PC-9 (cell line): ENCODE results near the gene ACACA. TPM values are rescaled to one million over a fixed set of nuclear protein-coding genes. Genes with fewer than 3 reads are reported as not detected.
A peak's percentile ranks its signal among the peaks of the same experiment; 100 is the strongest.

Source experiments
- BruUV-seq: library from RNA; stranded (reverse); fragments of 400-500 nt; replicated peaks from 2 replicates; lab custom pipeline; 2021; lab: Mats Ljungman, UMichigan
- CTCF ChIA-PET: fragments of 300-600 bp; sonication (Branson Sonifier 250); formaldehyde crosslinking; loops from one replicate; lab custom pipeline; 2022; ENCODE audit warnings: antibody characterized with exemption; lab: Charles Lee
- POLR2A ChIA-PET: fragments of 300-600 bp; sonication (Branson Sonifier 250); formaldehyde crosslinking; loops from one replicate; lab custom pipeline; 2022; ENCODE audit warnings: antibody characterized with exemption; ENCODE audit not compliant: unreplicated experiment; lab: Charles Lee
- DNase-seq, 2 experiments: peaks; one replicate each; pipeline versions ENCODE4 v3.0.0 to v3.0.0-alpha.2; 2015 to 2022; ENCODE audit warnings: mixed read lengths in 1 of 2
- H2AFZ ChIP-seq: fragments of 200-600 bp; sonication (generic); 2 replicates; pipeline ENCODE4 v1.8.1; 2017; ENCODE audit warnings: antibody characterized with exemption
- H3F3A ChIP-seq: fragments of 200-600 bp; sonication (generic); 2 replicates; pipeline ENCODE4 v1.8.1; 2017; ENCODE audit warnings: antibody characterized with exemption, mild to moderate bottlenecking, low read depth; ENCODE audit not compliant: insufficient read depth
- H3K27ac ChIP-seq: fragments of 200-600 bp; sonication (generic); 2 replicates; pipeline ENCODE4 v1.6.1; 2016; ENCODE audit warnings: mixed run types
- H3K27me3 ChIP-seq: fragments of 200-600 bp; sonication (generic); 2 replicates; pipeline ENCODE4 v1.6.1; 2016; ENCODE audit warnings: low read depth, mixed run types; ENCODE audit not compliant: insufficient read depth
- H3K36me3 ChIP-seq: fragments of 200-600 bp; sonication (generic); 2 replicates; pipeline ENCODE4 v1.6.1; 2016; ENCODE audit warnings: low read depth, mixed run types
- H3K4me1 ChIP-seq: fragments of 200-600 bp; sonication (generic); replicated peaks from 2 replicates; pipeline ENCODE4 v1.6.1; 2016; ENCODE audit warnings: mixed run types; ENCODE audit not compliant: insufficient read depth
- H3K4me2 ChIP-seq: fragments of 200-600 bp; sonication (generic); 2 replicates; pipeline ENCODE4 v1.6.1; 2017; ENCODE audit warnings: mixed run types
- H3K4me3 ChIP-seq: fragments of 200-600 bp; sonication (generic); 2 replicates; pipeline ENCODE4 v1.6.1; 2016; ENCODE audit warnings: mixed run types
- H3K79me2 ChIP-seq: fragments of 200-600 bp; sonication (generic); 2 replicates; pipeline ENCODE4 v1.6.1; 2017; ENCODE audit warnings: low read depth, mixed run types
- H3K9me2 ChIP-seq: fragments of 200-600 bp; sonication (generic); 2 replicates; pipeline ENCODE4 v1.8.1; 2017; ENCODE audit warnings: mild to moderate bottlenecking; ENCODE audit not compliant: insufficient read depth
- H3K9me3 ChIP-seq: fragments of 200-600 bp; sonication (generic); 2 replicates; pipeline ENCODE4 v1.8.1; 2016; ENCODE audit warnings: low read depth; ENCODE audit not compliant: insufficient read depth
- H4K20me1 ChIP-seq: fragments of 200-600 bp; sonication (generic); 2 replicates; pipeline ENCODE4 v1.8.1; 2017; ENCODE audit not compliant: insufficient read depth
- EZH2 ChIP-seq: fragments of 200-600 bp; sonication (generic); IDR thresholded peaks from 2 replicates; pipeline ENCODE4 v1.8.0; 2017; ENCODE audit warnings: antibody characterized with exemption, low read depth
- intact Hi-C: fragments of 100-400 bp; cut with micrococcal nuclease; formaldehyde crosslinking; loops from one replicate; pipeline ENCODE4 v1.10.0; 2022; ENCODE audit not compliant: unreplicated experiment
- total RNA-seq: library from RNA; stranded (reverse); gene quantifications from 2 replicates; pipeline ENCODE4 v1.2.3, GENCODE V29; 2021
- TF ChIP-seq, protein P1 (sequence below): fragments of 200-600 bp; sonication (generic); conservative IDR thresholded peaks from 2 replicates; pipeline ENCODE4 v1.6.1; 2017; ENCODE audit warnings: mixed run types, antibody characterized with exemption, mild to moderate bottlenecking, moderate library complexity

The ACACA gene
- total RNA-seq, 1 experiment from 2014 or later = 185 TPM

DNA sequence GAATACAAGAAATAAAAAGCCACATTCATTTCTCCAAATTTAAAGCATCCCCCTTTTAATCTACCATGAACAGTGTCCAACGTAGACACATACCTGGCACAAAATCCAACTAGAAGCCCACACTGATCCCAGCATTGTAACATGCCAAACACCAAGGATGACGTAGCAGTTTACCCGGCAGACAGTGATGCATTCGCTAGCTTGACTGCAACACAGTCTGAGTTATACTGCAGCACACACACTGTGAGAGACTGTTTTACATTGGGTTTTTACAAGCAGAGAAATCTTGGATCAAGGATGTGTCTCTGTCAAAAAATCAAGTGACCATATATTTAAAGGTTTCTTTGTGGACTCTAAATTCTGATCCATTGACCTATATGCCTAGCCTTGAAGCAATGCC, 105.3 kb downstream of the ACACA start:
- no peaks in the 10 kb centered on the region for H3K27me3 ChIP-seq
- peaks cover 45% of the 10 kb centered on the region for H4K20me1 ChIP-seq
- peaks cover 6% of the 10 kb centered on the region; the same call in 1 of the 2 replicates for H3K4me1 ChIP-seq
- H3K4me2 ChIP-seq = no peak overlapping the region
- peaks cover 72% of the 10 kb centered on the region for H3K79me2 ChIP-seq
- peak overlapping the region; percentile 32; the same call in 1 of the 2 replicates for H3K27ac ChIP-seq
- H3K9me3 ChIP-seq = no peaks in the 10 kb centered on the region
- no peak overlapping the region for H3K4me3 ChIP-seq
- no peak for DNase-seq
- ChIA-PET POLR2A (no interaction called here), CTCF (no interaction called here)
- no peak for TF ChIP-seq EZH2
- TF ChIP-seq, protein P1, sequence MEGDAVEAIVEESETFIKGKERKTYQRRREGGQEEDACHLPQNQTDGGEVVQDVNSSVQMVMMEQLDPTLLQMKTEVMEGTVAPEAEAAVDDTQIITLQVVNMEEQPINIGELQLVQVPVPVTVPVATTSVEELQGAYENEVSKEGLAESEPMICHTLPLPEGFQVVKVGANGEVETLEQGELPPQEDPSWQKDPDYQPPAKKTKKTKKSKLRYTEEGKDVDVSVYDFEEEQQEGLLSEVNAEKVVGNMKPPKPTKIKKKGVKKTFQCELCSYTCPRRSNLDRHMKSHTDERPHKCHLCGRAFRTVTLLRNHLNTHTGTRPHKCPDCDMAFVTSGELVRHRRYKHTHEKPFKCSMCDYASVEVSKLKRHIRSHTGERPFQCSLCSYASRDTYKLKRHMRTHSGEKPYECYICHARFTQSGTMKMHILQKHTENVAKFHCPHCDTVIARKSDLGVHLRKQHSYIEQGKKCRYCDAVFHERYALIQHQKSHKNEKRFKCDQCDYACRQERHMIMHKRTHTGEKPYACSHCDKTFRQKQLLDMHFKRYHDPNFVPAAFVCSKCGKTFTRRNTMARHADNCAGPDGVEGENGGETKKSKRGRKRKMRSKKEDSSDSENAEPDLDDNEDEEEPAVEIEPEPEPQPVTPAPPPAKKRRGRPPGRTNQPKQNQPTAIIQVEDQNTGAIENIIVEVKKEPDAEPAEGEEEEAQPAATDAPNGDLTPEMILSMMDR = no peak
- no TSS peak for BruUV-seq
- H3K36me3 ChIP-seq = peaks cover 11% of the 10 kb centered on the region
- H3K9me2 ChIP-seq = no peaks in the 10 kb centered on the region
- H2AFZ ChIP-seq = no peak overlapping the region
- intact Hi-C loops = no loop called here
- H3F3A ChIP-seq = peaks cover 11% of the 10 kb centered on the region; the same call in 1 of the 2 replicates

DNA sequence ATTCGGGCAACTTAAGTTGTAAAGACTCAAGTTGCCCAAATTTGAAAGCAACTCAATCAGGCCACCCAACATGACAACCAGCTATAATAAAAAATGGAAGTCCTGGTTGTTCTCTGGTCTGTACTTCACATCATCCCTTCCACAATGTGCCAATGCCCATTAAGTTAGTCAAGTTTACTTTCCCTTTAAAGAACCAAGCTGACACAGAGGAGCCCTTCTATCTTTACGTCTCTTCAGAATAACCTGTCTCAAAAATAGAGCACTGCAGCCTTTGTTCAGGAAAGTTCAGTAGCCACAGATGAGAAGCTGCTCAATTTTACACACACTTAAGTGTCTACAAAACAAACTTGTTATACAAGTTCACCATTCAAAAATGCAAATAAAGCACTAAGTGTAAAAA, 106.0 kb downstream of the ACACA start:
- DNase-seq = no peak
- H3K36me3 ChIP-seq = peaks cover 11% of the 10 kb centered on the region
- BruUV-seq = no TSS peak
- peaks cover 6% of the 10 kb centered on the region; the same call in 1 of the 2 replicates for H3K4me1 ChIP-seq
- CTCF ChIA-PET = interaction anchor here (1.0 kb wide), 1 partner anchor 72 kb away, joined by 3 read pairs; no protein-coding TSS in a partner anchor
- peaks cover 69% of the 10 kb centered on the region for H3K79me2 ChIP-seq
- H2AFZ ChIP-seq = no peak overlapping the region
- H3K27me3 ChIP-seq = no peaks in the 10 kb centered on the region
- no peaks in the 10 kb centered on the region for H3K9me2 ChIP-seq
- POLR2A ChIA-PET = interaction anchor here (0.7 kb wide), 1 partner anchor 11 kb away, joined by 8 read pairs; no protein-coding TSS in a partner anchor
- intact Hi-C loops = no loop called here
- no peak overlapping the region for H3K4me2 ChIP-seq
- H3K4me3 ChIP-seq = no peak overlapping the region
- peaks cover 46% of the 10 kb centered on the region for H4K20me1 ChIP-seq
- H3K9me3 ChIP-seq = no peaks in the 10 kb centered on the region
- peak overlapping the region; percentile 32; the same call in 1 of the 2 replicates for H3K27ac ChIP-seq
- H3F3A ChIP-seq = peaks cover 11% of the 10 kb centered on the region; the same call in 1 of the 2 replicates
- no peak for TF ChIP-seq EZH2
- TF ChIP-seq, protein P1 = no peak

DNA sequence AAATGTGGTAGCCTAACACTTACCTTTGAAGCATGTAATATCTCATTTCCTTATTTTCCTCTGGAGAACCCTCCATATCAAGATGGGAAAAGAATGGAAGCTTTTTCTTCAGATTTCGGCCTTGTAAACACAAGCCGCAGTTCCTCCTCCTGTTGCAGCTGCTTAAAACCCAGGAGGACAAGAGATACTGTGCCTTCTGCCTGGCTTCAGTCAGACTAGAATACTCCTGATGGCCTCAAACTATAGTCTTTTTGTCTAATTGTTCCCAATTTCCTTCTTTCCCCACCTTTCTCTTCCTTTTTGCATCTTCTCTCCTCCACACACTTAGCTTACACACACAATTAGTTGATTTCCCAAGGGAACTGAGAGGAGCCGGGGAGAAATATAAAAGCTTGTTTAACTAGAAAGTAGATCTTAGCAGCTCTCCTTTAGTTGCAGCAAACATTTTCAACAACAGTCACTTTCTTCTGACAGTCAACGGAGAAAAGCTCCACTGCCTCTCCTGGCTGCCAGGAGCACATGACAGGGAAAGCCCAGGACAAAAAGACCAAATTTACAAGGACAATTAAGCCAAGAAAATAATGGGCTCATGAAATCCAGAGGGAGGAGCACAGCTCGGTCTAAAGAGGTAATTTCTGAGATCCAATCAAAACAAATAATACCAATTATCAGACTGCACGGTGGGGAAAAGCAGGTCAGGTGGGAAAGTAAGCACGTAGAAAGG, 107.2 kb downstream of the ACACA start:
- Histone ChIP-seq H3K36me3 (peaks cover 7% of the 10 kb centered on the region), H3K9me3 (no peaks in the 10 kb centered on the region), H3F3A (peaks cover 16% of the 10 kb centered on the region; the same call in 1 of the 2 replicates), H4K20me1 (peaks cover 39% of the 10 kb centered on the region), H3K79me2 (peaks cover 73% of the 10 kb centered on the region), H3K4me1 (peaks cover 6% of the 10 kb centered on the region; the same call in 1 of the 2 replicates), H2AFZ (no peak overlapping the region), H3K27me3 (no peaks in the 10 kb centered on the region), H3K9me2 (no peaks in the 10 kb centered on the region), H3K4me3 (no peak overlapping the region), H3K27ac (0 out of 2 replicates have a peak overlapping the region, but pooled peaks have one; percentile 32), H3K4me2 (no peak overlapping the region)
- no TSS peak for BruUV-seq
- intact Hi-C loops = no loop called here
- DNase-seq = no peak
- TF ChIP-seq, protein P1 = no peak
- TF ChIP-seq EZH2 = no peak
- ChIA-PET POLR2A (interaction anchor here (0.7 kb wide), 1 partner anchor 24 kb away, joined by 3 read pairs; no protein-coding TSS in a partner anchor), CTCF (interaction anchor here (0.5 to 1.0 kb wide), 2 partner anchors 74 to 329 kb away, joined by 3 to 4 read pairs; no protein-coding TSS in a partner anchor)
